Eye (tissue), 1 donor: Measurements from ENCODE around the gene HOXD13.

Experiments used
- DNase-seq: peaks from one replicate; pipeline ENCODE4 v3.0.0-alpha.2; 2015

The HOXD13 gene

GRCh38 chr2:176081376-176081836, 11.1 kb upstream of the HOXD13 start:
- DNase-seq: peak; percentile 84

- DNase-seq: no peak
These were observed 10.5 kb upstream of the HOXD13 start for GRCh38 chr2:176081837-176082524.

- peak; percentile 80 for DNase-seq
These were observed 10.0 kb upstream of the HOXD13 start for GRCh38 chr2:176082525-176082823.

- peak; percentile 74 for DNase-seq
These were observed 9.4 kb upstream of the HOXD13 start for GRCh38 chr2:176082824-176083751.

- peak; percentile 64 for DNase-seq
These were observed 8.7 kb upstream of the HOXD13 start, which contains the start of gene EVX2 for GRCh38 chr2:176083796-176084261. Gene EVX2 (minus strand): TSS chr2:176083962. CDS start chr2:176083776, 186 bp downstream.

- DNase-seq: peak; percentile 73
These were observed 7.9 kb upstream of the HOXD13 start for GRCh38 chr2:176084611-176085119.

GRCh38 chr2:176085120-176085788, 7.3 kb upstream of the HOXD13 start:
- DNase-seq: peak; percentile 62

- DNase-seq: peak; percentile 47
These were observed 6.4 kb upstream of the HOXD13 start for GRCh38 chr2:176085861-176086771.

GRCh38 chr2:176087330-176088047, 5.0 kb upstream of the HOXD13 start:
- no peak for DNase-seq

GRCh38 chr2:176088048-176088936, 4.2 kb upstream of the HOXD13 start:
- DNase-seq: peak; percentile 87

GRCh38 chr2:176088937-176089842, 3.3 kb upstream of the HOXD13 start:
- no peak for DNase-seq

GRCh38 chr2:176089843-176090395, 2.6 kb upstream of the HOXD13 start:
- no peak for DNase-seq

GRCh38 chr2:176090862-176091261, 1.7 kb upstream of the HOXD13 start:
- peak; percentile 52 for DNase-seq

GRCh38 chr2:176091329-176092258, 927 bp upstream of the HOXD13 start:
- peak; percentile 55 for DNase-seq

- DNase-seq: peak; percentile 76
These were observed 800 bp downstream of the HOXD13 start for GRCh38 chr2:176093145-176093897.

- DNase-seq: peak; percentile 69
These were observed 1.4 kb downstream of the HOXD13 start for GRCh38 chr2:176093898-176094249.

- DNase-seq: peak; percentile 60
These were observed 1.8 kb downstream of the HOXD13 start for GRCh38 chr2:176094349-176094748.
